SJSA1 (cell line): Measurements from ENCODE around the gene CIAPIN1. TPM values are rescaled to one million over a fixed set of nuclear protein-coding genes. Genes with fewer than 3 reads are reported as not detected.
"Not testable (repeated sequence)": the region's sequence is repeated elsewhere in the genome, so short reads cannot be mapped to it uniquely, and the experiment has no call there.

Experiments used
- DNase-seq, 2 experiments: peaks; one replicate each; pipeline ENCODE4 v3.0.0-alpha.2; 2015 to 2020; ENCODE audit warnings: low spot score in 2 of 2, low read depth in 1 of 2
- H3K27ac ChIP-seq: fragments of 250-450 bp; sonication (Bioruptor Pico); 2 replicates; pipeline ENCODE4 v1.5.1; 2020; ENCODE audit warnings: mild to moderate bottlenecking, moderate library complexity
- H3K27me3 ChIP-seq: fragments of 250-450 bp; sonication (Bioruptor Pico); replicated peaks from 2 replicates; pipeline ENCODE4 v1.5.1; 2020; ENCODE audit warnings: mild to moderate bottlenecking, moderate library complexity
- H3K36me3 ChIP-seq: fragments of 250-450 bp; sonication (Bioruptor Pico); 2 replicates; pipeline ENCODE4 v1.5.1; 2020; ENCODE audit warnings: mild to moderate bottlenecking
- H3K4me1 ChIP-seq: fragments of 250-450 bp; sonication (Bioruptor Pico); replicated peaks from 2 replicates; pipeline ENCODE4 v1.6.1; 2021; ENCODE audit warnings: mild to moderate bottlenecking
- H3K4me3 ChIP-seq: fragments of 250-450 bp; sonication (Bioruptor Pico); 2 replicates; pipeline ENCODE4 v1.5.1; 2020; ENCODE audit warnings: mild to moderate bottlenecking
- H3K9me3 ChIP-seq: fragments of 250-450 bp; sonication (Bioruptor Pico); replicated peaks from 2 replicates; pipeline ENCODE4 v1.5.1; 2020; ENCODE audit warnings: mild to moderate bottlenecking
- total RNA-seq: library from RNA; depleted of rRNA; stranded (reverse); fragments of >200 nt; shearing (Covaris generic); gene quantifications from 2 replicates; pipeline ENCODE4 v1.2.3, GENCODE V29; 2014

CIAPIN1 gene
- total RNA-seq, 1 experiment from 2014 or later = 77.5 TPM

- not testable (repeated sequence) for H3K4me1 ChIP-seq, H3K27me3 ChIP-seq, H3K36me3 ChIP-seq, H3K27ac ChIP-seq, DNase-seq, H3K4me3 ChIP-seq, H3K9me3 ChIP-seq
These were observed 49.7 kb downstream of the CIAPIN1 start for GRCh38 chr16:57397493-57397892.

DNA sequence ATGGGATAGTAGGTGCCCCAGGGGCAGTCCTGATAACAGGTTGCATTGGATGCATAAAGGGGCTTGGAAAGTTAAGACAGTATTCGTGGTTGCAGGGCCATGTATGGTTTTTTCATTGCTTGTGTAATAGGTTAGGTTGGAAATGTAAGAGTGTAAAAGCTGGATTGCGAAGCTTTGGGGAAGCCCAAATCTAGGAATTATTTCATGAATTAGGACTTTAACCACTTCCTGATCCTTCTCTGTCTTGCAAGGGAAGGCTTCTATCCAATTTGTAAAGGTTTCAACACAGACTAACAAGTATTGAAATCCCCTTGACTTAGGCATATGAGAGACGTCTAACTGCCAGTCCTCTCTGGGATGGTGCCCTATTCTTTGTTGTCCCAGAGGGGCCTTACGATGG is 50.4 kb downstream of the CIAPIN1 start:
- Histone ChIP-seq H3K4me1 (0 out of 2 replicates have a peak, but pooled peaks cover 3% of the 10 kb centered on the region), H3K4me3 (no peak overlapping the region), H3K27ac (no peak overlapping the region), H3K9me3 (no peaks in the 10 kb centered on the region; the same call in 1 of the 2 replicates), H3K27me3 (no peaks in the 10 kb centered on the region), H3K36me3 (no peaks in the 10 kb centered on the region)
- DNase-seq = no peak

DNA sequence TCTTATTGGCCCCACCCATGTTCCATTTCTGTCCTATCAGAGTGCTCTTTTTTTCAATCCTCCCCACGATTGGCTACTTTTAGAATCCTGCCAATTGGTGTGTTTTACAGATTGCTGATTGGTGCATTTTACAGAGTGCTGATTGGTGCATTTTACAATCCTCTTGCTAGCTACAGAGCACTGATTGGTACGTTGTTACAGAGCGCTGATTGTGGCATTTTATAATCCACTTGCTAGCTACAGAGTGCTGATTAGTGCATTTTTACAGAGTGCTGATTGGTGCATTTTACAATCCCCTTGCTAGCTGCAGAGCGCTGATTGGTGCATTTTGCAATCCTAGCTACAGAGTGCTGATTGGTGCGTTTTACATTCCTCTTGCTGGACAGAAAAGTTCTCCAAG is 52.2 kb downstream of the CIAPIN1 start:
- no peaks in the 10 kb centered on the region for H3K27me3 ChIP-seq
- no peaks in the 10 kb centered on the region; the same call in 1 of the 2 replicates for H3K9me3 ChIP-seq
- no peak overlapping the region for H3K27ac ChIP-seq
- no peak overlapping the region for H3K4me3 ChIP-seq
- no peaks in the 10 kb centered on the region for H3K36me3 ChIP-seq
- DNase-seq = no peak
- H3K4me1 ChIP-seq = 0 out of 2 replicates have a peak, but pooled peaks cover 3% of the 10 kb centered on the region

DNA sequence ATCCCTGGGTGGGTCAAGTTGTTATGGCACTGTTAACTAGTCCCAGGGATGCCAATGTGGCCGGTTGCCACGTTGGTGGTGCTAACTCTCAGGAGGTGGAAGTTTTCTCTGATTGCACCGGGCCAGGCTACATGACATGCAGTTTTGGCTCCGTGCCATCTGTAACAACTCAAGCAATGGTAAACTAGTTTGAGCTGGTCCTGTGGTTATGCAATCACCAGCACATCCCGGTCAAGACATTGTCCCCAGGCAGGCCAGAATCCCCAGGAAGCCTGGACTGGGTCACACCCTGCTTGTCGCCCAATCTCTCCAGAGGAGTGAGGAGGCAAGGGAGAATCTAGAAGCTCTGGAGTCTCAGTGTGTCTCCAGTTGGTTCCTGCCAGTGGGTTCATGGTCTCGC is 52.7 kb downstream of the CIAPIN1 start:
- H3K4me3 ChIP-seq = no peak overlapping the region
- 0 out of 2 replicates have a peak, but pooled peaks cover 3% of the 10 kb centered on the region for H3K4me1 ChIP-seq
- H3K27ac ChIP-seq = no peak overlapping the region
- no peaks in the 10 kb centered on the region for H3K27me3 ChIP-seq
- no peak for DNase-seq
- H3K36me3 ChIP-seq = no peaks in the 10 kb centered on the region
- H3K9me3 ChIP-seq = no peaks in the 10 kb centered on the region; the same call in 1 of the 2 replicates

GRCh38 chr16:57392694-57393093 is 54.5 kb downstream of the CIAPIN1 start:
- no peak overlapping the region for H3K27ac ChIP-seq
- H3K36me3 ChIP-seq = no peaks in the 10 kb centered on the region
- no peaks in the 10 kb centered on the region; the same call in 1 of the 2 replicates for H3K9me3 ChIP-seq
- DNase-seq = no peak
- H3K4me3 ChIP-seq = no peak overlapping the region
- peaks cover 3% of the 10 kb centered on the region; the same call in 1 of the 2 replicates for H3K4me1 ChIP-seq
- no peaks in the 10 kb centered on the region for H3K27me3 ChIP-seq

DNA sequence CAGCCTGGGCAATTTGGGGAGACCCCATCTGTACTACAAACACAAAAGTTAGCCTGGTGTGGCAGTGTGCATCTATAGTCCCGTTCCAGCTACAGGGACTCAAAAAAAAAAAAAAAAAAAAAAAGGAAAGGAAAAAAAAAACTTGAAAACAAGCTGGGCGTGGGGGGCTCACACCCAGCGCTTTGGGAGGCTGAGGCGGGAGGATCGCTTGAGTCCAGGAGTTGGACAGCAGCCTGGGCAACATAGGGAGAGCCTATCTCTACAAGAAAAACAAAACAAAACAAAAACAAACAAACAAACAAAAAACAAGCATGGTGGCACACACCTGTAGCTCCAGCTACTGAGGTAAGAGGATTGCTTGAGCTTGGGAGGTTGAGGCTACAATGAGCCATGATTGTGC is 55.5 kb downstream of the CIAPIN1 start:
- Histone ChIP-seq H3K27me3 (no peaks in the 10 kb centered on the region), H3K4me3 (no peak overlapping the region), H3K4me1 (peaks cover 11% of the 10 kb centered on the region), H3K9me3 (no peaks in the 10 kb centered on the region; the same call in 1 of the 2 replicates), H3K27ac (no peak overlapping the region), H3K36me3 (no peaks in the 10 kb centered on the region)
- DNase-seq = no peak

DNA sequence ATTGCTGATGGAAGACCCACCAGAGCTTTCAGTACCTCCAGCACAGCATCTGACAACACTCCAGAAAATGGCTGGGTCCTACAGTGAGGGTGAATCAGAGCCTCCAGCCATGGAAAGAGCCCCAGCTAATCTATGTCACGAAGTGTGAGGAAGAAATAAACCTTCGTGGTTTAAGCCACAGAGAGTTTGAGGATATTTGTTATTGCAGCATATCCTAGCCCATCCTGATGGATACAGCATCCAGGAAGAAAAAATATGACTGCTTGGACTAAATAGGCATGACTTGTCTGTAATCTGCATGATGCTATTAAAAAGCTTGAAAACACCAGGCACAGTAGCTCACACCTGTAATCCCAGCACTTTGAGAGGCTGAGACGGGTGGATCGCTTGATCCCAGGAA is 55.9 kb downstream of the CIAPIN1 start:
- Histone ChIP-seq H3K9me3 (no peaks in the 10 kb centered on the region; the same call in 1 of the 2 replicates), H3K4me1 (peaks cover 15% of the 10 kb centered on the region), H3K4me3 (no peak overlapping the region), H3K27me3 (no peaks in the 10 kb centered on the region), H3K27ac (no peak overlapping the region), H3K36me3 (no peaks in the 10 kb centered on the region)
- no peak for DNase-seq

DNA sequence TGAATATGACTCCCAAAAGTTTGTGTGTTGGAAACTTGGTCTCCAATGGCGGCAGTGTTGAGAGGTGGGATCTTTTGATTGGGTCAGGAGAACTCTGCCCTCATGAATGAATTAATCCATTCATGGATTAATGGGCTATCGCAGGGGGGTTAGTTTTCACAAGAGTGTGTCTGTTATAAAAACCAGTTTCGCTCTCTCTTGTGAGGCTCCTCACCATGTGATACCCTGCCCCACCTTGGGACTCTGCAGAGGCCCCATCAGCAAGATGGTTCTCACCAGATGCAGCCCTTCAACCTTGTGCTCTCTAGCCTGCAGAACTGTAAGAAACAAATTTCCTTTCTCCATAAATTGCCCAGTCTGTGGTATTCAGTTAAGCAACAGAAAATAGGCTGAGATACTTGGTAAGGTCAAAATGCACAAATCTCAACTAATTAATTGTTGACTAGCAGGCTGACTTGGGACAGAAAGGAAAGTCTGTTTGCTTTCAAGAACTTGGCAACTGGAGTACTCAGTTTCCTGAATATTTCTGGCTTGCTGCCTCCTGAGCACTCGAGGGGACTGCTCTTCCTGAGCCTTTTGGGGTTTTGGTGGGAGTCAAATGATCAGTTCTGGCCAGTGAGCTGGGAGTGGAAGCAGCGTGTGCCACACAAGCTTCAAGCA is 56.4 kb downstream of the CIAPIN1 start:
- Histone ChIP-seq H3K27ac (no peak overlapping the region), H3K36me3 (no peaks in the 10 kb centered on the region), H3K27me3 (no peaks in the 10 kb centered on the region), H3K4me3 (no peak overlapping the region), H3K9me3 (no peaks in the 10 kb centered on the region; the same call in 1 of the 2 replicates), H3K4me1 (peaks cover 18% of the 10 kb centered on the region)
- no peak for DNase-seq

DNA sequence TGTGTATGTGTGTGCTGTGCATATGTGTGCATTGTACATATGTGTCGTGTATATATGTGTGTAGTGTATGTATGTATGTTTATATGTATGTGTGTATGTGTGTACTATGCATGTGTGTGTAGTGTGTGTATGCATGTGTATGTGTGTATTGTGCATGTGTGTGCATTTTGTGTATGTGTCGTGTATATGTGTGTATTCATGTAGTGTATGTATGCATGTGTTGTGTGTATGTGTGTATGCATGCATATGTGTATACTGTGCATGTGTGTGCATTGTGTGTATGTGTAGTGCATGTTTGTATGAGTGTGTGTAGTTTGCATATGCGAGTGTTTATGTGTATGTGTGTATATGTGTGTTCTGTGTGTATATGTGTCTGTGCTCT is 58.1 kb downstream of the CIAPIN1 start:
- no peak for DNase-seq
- H3K9me3 ChIP-seq = no peaks in the 10 kb centered on the region
- peaks cover 19% of the 10 kb centered on the region for H3K4me1 ChIP-seq
- H3K27me3 ChIP-seq = no peaks in the 10 kb centered on the region
- H3K36me3 ChIP-seq = no peaks in the 10 kb centered on the region
- H3K4me3 ChIP-seq = no peak overlapping the region
- H3K27ac ChIP-seq = no peak overlapping the region

DNA sequence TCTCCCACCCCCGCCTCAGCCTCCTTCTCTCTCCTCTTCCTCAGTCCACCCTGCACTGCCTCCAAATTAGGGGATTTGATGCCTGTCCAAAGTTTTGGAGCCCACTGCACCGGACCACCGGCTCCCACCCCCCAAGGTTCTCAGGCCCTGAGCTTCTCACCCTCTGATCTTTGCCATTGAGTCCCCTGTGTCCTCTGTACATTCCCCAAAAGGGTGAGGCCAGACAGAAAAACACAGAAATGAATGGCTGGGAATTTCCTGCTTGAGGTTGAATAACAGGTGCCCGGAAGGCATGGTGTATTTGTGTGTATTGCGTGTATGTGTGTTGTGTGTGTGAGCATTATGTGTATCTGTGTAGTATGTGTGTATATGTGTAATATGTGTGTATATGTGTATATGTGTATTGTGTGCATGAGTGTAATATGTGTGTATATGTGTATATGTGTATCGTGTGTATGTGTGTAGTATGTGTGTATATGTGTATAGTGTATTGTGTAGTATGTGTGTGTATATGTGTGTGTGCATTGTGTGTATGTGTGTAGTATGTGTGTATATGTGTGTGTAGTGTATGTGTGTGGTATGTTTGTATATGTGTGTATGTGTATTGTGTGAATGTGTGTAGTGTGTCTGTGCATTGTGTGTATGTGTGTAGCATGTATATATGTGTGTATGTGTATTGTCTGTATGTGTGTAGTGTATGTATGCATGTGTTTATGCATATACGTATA is 58.7 kb downstream of the CIAPIN1 start:
- DNase-seq = no peak
- no peak overlapping the region for H3K4me3 ChIP-seq
- no peak overlapping the region for H3K27ac ChIP-seq
- H3K9me3 ChIP-seq = no peaks in the 10 kb centered on the region
- H3K27me3 ChIP-seq = no peaks in the 10 kb centered on the region
- peaks cover 24% of the 10 kb centered on the region for H3K4me1 ChIP-seq
- no peaks in the 10 kb centered on the region for H3K36me3 ChIP-seq

GRCh38 chr16:57387598-57388354 is 59.4 kb downstream of the CIAPIN1 start:
- Histone ChIP-seq H3K27me3 (no peaks in the 10 kb centered on the region), H3K36me3 (no peaks in the 10 kb centered on the region), H3K4me3 (no peak overlapping the region), H3K4me1 (peaks cover 25% of the 10 kb centered on the region), H3K27ac (no peak overlapping the region), H3K9me3 (no peaks in the 10 kb centered on the region)
- DNase-seq = no peak

GRCh38 chr16:57386381-57386951 is 60.7 kb downstream of the CIAPIN1 start:
- no peak overlapping the region for H3K4me3 ChIP-seq
- peaks cover 25% of the 10 kb centered on the region for H3K4me1 ChIP-seq
- DNase-seq = peak in 1 of 2 experiments; percentile 38
- no peaks in the 10 kb centered on the region for H3K9me3 ChIP-seq
- no peaks in the 10 kb centered on the region for H3K36me3 ChIP-seq
- H3K27me3 ChIP-seq = no peaks in the 10 kb centered on the region
- no peak overlapping the region for H3K27ac ChIP-seq

DNA sequence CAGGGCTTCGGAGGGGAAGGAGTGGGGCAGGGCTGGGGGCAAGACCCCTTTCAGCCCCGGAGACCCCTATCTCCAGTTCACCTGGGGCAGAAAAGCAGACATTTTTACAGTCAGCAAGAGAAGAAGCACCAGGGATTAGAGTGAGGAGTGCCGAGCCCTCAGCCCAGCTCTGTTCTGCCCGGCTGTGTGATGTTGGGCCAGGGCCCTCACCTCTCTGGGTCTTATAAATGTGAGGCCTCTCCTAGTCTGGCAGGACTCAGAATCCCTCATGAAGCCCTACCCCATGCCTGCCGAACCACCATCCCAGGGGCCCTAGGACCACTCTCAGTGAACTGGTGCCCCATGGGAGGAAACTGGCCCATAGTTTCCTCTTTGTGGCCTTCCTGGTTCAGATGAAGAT is 62.1 kb downstream of the CIAPIN1 start:
- H3K27me3 ChIP-seq = no peaks in the 10 kb centered on the region
- peaks cover 25% of the 10 kb centered on the region for H3K4me1 ChIP-seq
- no peak for DNase-seq
- no peaks in the 10 kb centered on the region for H3K9me3 ChIP-seq
- no peak overlapping the region for H3K27ac ChIP-seq
- no peak overlapping the region for H3K4me3 ChIP-seq
- H3K36me3 ChIP-seq = no peaks in the 10 kb centered on the region
